CD4-positive, alpha-beta T cell (primary cell): Measurements from ENCODE around the gene AIMP2. TPM values are rescaled to one million over a fixed set of nuclear protein-coding genes. Genes with fewer than 3 reads are reported as not detected.
"Not testable (repeated sequence)": the region's sequence is repeated elsewhere in the genome, so short reads cannot be mapped to it uniquely, and the experiment has no call there.

Experiments used
- ATAC-seq: fragments of 200-7000 bp; cut with Tn5 transposase; one replicate; pipeline ENCODE4 v1.10.0; 2022; ENCODE audit warnings: mild to moderate bottlenecking; ENCODE audit not compliant: poor library complexity
- CTCF ChIA-PET: fragments of 350-600 bp; sonication (Branson Sonifier 250); formaldehyde crosslinking; loops from one replicate; lab custom pipeline; 2021; ENCODE audit warnings: antibody characterized with exemption, inconsistent platforms; lab: Charles Lee
- POLR2A ChIA-PET: fragments of 350-600 bp; sonication (Branson Sonifier 250); formaldehyde crosslinking; loops from one replicate; lab custom pipeline; 2021; ENCODE audit warnings: antibody characterized with exemption, inconsistent platforms; lab: Charles Lee
- DNase-seq, 14 experiments: peaks; one replicate each; pipeline ENCODE4 v3.0.0-alpha.2; 2013 to 2020; ENCODE audit warnings: mixed read lengths in 2 of 14
- H3K27ac ChIP-seq, 2 donors: one replicate each; pipeline versions ENCODE4 v1.5.1 to v1.7.0; 2013; ENCODE audit warnings: low read length in 2 of 2, low read depth in 1 of 2, mild to moderate bottlenecking in 1 of 2
- H3K27me3 ChIP-seq, 2 experiments: 1 replicate in 1 of 2; 2 replicates in 1 of 2; pipeline versions ENCODE4 v1.6.1 to v1.7.0; 2013; ENCODE audit warnings: low read length in 2 of 2, control low read depth in 1 of 2, mild to moderate bottlenecking in 1 of 2, moderate library complexity in 1 of 2; ENCODE audit not compliant: insufficient read depth in 2 of 2, control insufficient read depth in 1 of 2
- H3K36me3 ChIP-seq: one replicate; pipeline ENCODE4 v1.6.1; 2013; ENCODE audit warnings: low read length, control low read depth; ENCODE audit not compliant: insufficient read depth
- H3K4me1 ChIP-seq: one replicate; pipeline ENCODE4 v1.6.1; 2013; ENCODE audit warnings: low read length, control low read depth; ENCODE audit not compliant: insufficient read depth
- H3K4me3 ChIP-seq: one replicate; pipeline ENCODE4 v1.5.1; 2013; ENCODE audit warnings: mild to moderate bottlenecking, low read length, moderate library complexity
- H3K9me3 ChIP-seq, 2 experiments: 1 replicate in 1 of 2; 2 replicates in 1 of 2; pipeline versions ENCODE4 v1.6.1 to v1.7.0; 2013; ENCODE audit warnings: low read length in 2 of 2, mild to moderate bottlenecking in 2 of 2, control low read depth in 1 of 2, moderate library complexity in 1 of 2; ENCODE audit not compliant: control insufficient read depth in 1 of 2, insufficient read depth in 1 of 2
- H3K27ac Mint-ChIP-seq: one replicate; pipeline ENCODE4 v1.8.0; 2020; ENCODE audit warnings: mixed read lengths
- H3K27me3 Mint-ChIP-seq: one replicate; pipeline ENCODE4 v1.8.0; 2021; ENCODE audit warnings: mixed read lengths
- H3K36me3 Mint-ChIP-seq: one replicate; pipeline ENCODE4 v1.8.0; 2021; ENCODE audit warnings: low read depth, mixed read lengths
- H3K4me1 Mint-ChIP-seq: one replicate; pipeline ENCODE4 v1.8.0; 2021; ENCODE audit warnings: low read depth, mixed read lengths
- H3K4me3 Mint-ChIP-seq: one replicate; pipeline ENCODE4 v1.8.0; 2020; ENCODE audit warnings: mild to moderate bottlenecking, mixed read lengths
- H3K9me3 Mint-ChIP-seq: one replicate; pipeline ENCODE4 v1.8.0; 2020; ENCODE audit warnings: mixed read lengths
- intact Hi-C, 2 experiments: fragments of 100-400 bp; cut with DNase I in 1 of 2; cut with micrococcal nuclease in 1 of 2; formaldehyde crosslinking; loops; one replicate each; pipeline versions ENCODE4 v1.15.1 to v1.9.0; 2023 to 2025; cut with DNase I, micrococcal nuclease
- total RNA-seq, 174 experiments: library from RNA in 2 of 174; stranded (reverse) in 2 of 174; gene quantifications; one replicate each; pipeline ENCODE4 v1.2.3 and lab custom pipeline; 2021 to 2026
- TF ChIP-seq, protein P1 (sequence below): fragments of 200-600 bp; IDR thresholded peaks from one replicate; pipeline ENCODE4 v1.8.0; 2022; ENCODE audit warnings: antibody characterized with exemption, mild to moderate bottlenecking

The AIMP2 gene
- total RNA-seq, 2 experiments from 2014 or later: 4.3 to 5.4 TPM

DNA sequence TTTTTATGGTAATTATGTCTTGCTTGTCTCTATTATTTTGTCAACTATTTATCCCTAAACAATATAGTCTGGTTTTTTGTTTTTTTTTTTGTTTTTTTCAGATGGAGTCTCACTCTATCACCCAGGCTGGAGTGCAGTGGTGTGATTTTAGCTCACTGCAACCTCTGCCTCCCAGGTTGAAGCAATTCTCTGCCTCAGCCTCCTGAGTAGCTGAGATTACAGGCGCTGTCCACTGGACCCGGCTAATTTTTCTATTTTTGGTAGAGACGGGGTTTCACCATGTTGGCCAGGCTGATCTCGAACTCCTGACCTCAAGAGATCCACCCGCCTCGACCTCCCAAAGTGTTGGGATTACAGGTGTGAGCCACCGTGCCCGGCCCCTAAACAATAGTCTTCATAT is 1.3 kb downstream of the AIMP2 start:
- Mint-ChIP-seq H3K4me3 (peak overlapping the region; percentile 90), H3K4me1 (peaks cover 39% of the 10 kb centered on the region), H3K36me3 (peaks cover 28% of the 10 kb centered on the region), H3K27ac (peak overlapping the region; percentile 97)
- H3K4me1 ChIP-seq: peaks cover 23% of the 10 kb centered on the region
- H3K4me3 ChIP-seq, ATAC-seq, CTCF ChIA-PET, H3K27ac ChIP-seq, H3K9me3 ChIP-seq, H3K27me3 ChIP-seq, POLR2A ChIA-PET, intact Hi-C loops, H3K9me3 Mint-ChIP-seq, H3K27me3 Mint-ChIP-seq, H3K36me3 ChIP-seq: not testable (repeated sequence)
- DNase-seq: peak in 1 of 14 experiments; percentile 2

DNA sequence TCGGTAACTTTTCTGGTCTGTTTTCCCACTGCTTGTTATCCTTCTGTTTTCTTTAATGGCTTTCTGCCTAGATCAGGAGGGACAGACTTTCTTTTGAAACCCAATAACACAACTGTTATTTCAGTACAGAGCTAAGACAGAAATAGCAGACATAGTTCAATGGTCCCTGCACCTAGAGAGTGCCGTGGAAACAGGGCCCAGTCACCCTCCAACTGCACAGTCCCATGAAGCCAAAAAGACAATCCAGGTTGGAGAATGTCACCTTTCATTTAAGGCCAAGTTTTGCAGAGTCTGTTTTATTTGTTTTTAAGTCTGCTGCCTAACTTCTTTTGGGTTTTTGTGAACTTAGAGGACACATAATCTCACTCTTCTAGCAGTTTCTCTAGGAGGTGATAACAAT is 2.5 kb downstream of the AIMP2 start:
- Mint-ChIP-seq H3K36me3 (peaks cover 34% of the 10 kb centered on the region), H3K27ac (peak overlapping the region; percentile 97), H3K4me1 (peaks cover 39% of the 10 kb centered on the region), H3K9me3 (no peaks in the 10 kb centered on the region), H3K27me3 (no peaks in the 10 kb centered on the region), H3K4me3 (no peak overlapping the region)
- intact Hi-C loops: no loop called here
- DNase-seq (no peak), ATAC-seq (no peak)
- TF ChIP-seq, protein P1, sequence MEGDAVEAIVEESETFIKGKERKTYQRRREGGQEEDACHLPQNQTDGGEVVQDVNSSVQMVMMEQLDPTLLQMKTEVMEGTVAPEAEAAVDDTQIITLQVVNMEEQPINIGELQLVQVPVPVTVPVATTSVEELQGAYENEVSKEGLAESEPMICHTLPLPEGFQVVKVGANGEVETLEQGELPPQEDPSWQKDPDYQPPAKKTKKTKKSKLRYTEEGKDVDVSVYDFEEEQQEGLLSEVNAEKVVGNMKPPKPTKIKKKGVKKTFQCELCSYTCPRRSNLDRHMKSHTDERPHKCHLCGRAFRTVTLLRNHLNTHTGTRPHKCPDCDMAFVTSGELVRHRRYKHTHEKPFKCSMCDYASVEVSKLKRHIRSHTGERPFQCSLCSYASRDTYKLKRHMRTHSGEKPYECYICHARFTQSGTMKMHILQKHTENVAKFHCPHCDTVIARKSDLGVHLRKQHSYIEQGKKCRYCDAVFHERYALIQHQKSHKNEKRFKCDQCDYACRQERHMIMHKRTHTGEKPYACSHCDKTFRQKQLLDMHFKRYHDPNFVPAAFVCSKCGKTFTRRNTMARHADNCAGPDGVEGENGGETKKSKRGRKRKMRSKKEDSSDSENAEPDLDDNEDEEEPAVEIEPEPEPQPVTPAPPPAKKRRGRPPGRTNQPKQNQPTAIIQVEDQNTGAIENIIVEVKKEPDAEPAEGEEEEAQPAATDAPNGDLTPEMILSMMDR: no peak
- no peak overlapping the region for H3K4me3 ChIP-seq
- H3K36me3 ChIP-seq: peaks cover 18% of the 10 kb centered on the region
- H3K27me3 ChIP-seq: no peaks in the 10 kb centered on the region
- CTCF ChIA-PET: no interaction called here
- H3K4me1 ChIP-seq: peaks cover 23% of the 10 kb centered on the region
- H3K27ac ChIP-seq: no peak overlapping the region
- POLR2A ChIA-PET: interaction anchor here (0.6 kb wide), 1 partner anchor 15 kb away, joined by 3 read pairs; no protein-coding TSS in a partner anchor
- no peaks in the 10 kb centered on the region for H3K9me3 ChIP-seq

DNA sequence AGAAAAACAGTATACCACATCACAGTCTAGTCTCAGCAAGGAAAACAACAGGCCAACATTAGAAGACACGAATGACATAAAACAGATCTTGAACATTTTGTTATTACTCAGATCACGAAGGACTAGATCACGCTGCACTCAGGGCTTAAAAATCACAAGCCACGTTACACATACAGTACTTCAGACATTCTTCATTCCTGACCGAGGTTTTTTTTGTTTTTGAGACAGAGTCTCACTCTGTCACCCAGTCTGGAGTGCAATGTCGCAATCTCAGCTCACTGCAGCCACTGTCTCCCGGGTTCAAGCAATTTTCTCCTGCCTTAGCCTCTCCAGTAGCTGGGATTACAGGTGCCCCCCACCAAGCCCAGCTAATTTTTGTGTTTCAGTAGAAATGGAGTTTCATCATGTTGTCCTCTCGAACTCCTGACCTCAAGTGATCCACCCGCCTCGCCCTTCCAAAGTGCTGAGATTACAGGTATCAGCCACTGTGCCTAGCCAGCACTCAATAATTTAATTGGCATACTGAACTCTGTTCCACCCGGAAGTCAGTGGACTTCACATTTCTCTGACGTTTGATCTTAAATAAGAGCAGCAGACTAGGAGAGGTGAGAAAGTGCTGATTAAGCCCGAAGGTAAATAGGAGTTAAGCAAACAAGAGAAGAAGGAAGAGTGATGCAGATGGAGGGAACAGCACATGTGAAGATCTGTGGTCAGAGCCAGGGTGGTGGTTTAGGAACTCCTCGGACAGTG is 3.5 kb downstream of the AIMP2 start:
- Histone ChIP-seq H3K4me1 (peaks cover 23% of the 10 kb centered on the region), H3K9me3 (no peaks in the 10 kb centered on the region), H3K36me3 (peaks cover 22% of the 10 kb centered on the region), H3K4me3 (no peak overlapping the region), H3K27me3 (no peaks in the 10 kb centered on the region), H3K27ac (no peak overlapping the region)
- intact Hi-C loops: no loop called here
- peaks cover 35% of the 10 kb centered on the region for H3K4me1 Mint-ChIP-seq
- ATAC-seq (no peak), DNase-seq (no peak)
- TF ChIP-seq, protein P1: no peak
- peaks cover 38% of the 10 kb centered on the region for H3K36me3 Mint-ChIP-seq
- no peaks in the 10 kb centered on the region for H3K27me3 Mint-ChIP-seq
- peak overlapping the region; percentile 20 for H3K4me3 Mint-ChIP-seq
- no peaks in the 10 kb centered on the region for H3K9me3 Mint-ChIP-seq
- ChIA-PET POLR2A (no interaction called here), CTCF (no interaction called here)
- H3K27ac Mint-ChIP-seq: peak overlapping the region; percentile 65
